Left ventricle myocardium inferior (tissue), 1 donor: ENCODE data around the gene USP36. TPM values are rescaled to one million over a fixed set of nuclear protein-coding genes. Genes with fewer than 3 reads are reported as not detected.

Experiments
- DNase-seq: peaks from one replicate; pipeline ENCODE4 v3.0.0-alpha.2; 2020
- H3K27ac ChIP-seq: fragments of 200-600 bp; replicated peaks from 2 replicates; pipeline ENCODE4 v1.8.0; 2021
- H3K27me3 ChIP-seq: fragments of 200-600 bp; 2 replicates; pipeline ENCODE4 v1.8.0; 2021; ENCODE audit warnings: low read depth
- H3K36me3 ChIP-seq: fragments of 200-600 bp; 2 replicates; pipeline ENCODE4 v1.8.0; 2021
- H3K4me1 ChIP-seq: fragments of 200-600 bp; 2 replicates; pipeline ENCODE4 v1.8.0; 2021
- H3K4me3 ChIP-seq: fragments of 200-600 bp; 2 replicates; pipeline ENCODE4 v1.8.0; 2021; ENCODE audit warnings: mild to moderate bottlenecking, moderate library complexity
- H3K9me3 ChIP-seq: fragments of 200-600 bp; replicated peaks from 2 replicates; pipeline ENCODE4 v1.8.0; 2021
- CTCF ChIP-seq: fragments of 200-600 bp; IDR thresholded peaks from 2 replicates; pipeline ENCODE4 v1.8.0; 2021; ENCODE audit warnings: antibody characterized with exemption, mild to moderate bottlenecking, borderline replicate concordance
- intact Hi-C: fragments of 100-400 bp; cut with micrococcal nuclease; formaldehyde crosslinking; loops from one replicate; pipeline ENCODE4 v1.11.0; 2022
- total RNA-seq: library from RNA; stranded (reverse); fragmentation: NEBNext Ultra II Directional; extraction: Animal tissue kit (Norgen Biotek cat#: 25700); gene quantifications from one replicate; pipeline ENCODE4 v1.2.1, GENCODE V29; 2021
- donor health status: DM: no; HTN: yes; CAD: no; lungs with severe emphysema.

USP36 gene
- total RNA-seq, 1 donor from 2014 or later = 19.4 TPM

GRCh38 chr17:78777881-78778280 is 62.7 kb downstream of the USP36 start:
- H3K27ac ChIP-seq = no peak overlapping the region
- intact Hi-C loops = no loop called here

GRCh38 chr17:78774956-78775571 is 65.5 kb downstream of the USP36 start:
- intact Hi-C loops = no loop called here
- Histone ChIP-seq H3K27ac (peak overlapping the region; percentile 50), H3K4me1 (peaks cover 50% of the 10 kb centered on the region), H3K36me3 (no peaks in the 10 kb centered on the region), H3K4me3 (peak overlapping the region; percentile 15), H3K9me3 (no peaks in the 10 kb centered on the region), H3K27me3 (no peaks in the 10 kb centered on the region)
- TF ChIP-seq CTCF = no peak
- no peak for DNase-seq

More at GRCh38 chr17:78777881-78778280, 62.7 kb downstream of the USP36 start:
- no peak for DNase-seq
- H3K27me3 ChIP-seq = no peaks in the 10 kb centered on the region
- H3K36me3 ChIP-seq = no peaks in the 10 kb centered on the region
- H3K9me3 ChIP-seq = no peaks in the 10 kb centered on the region
- no peak overlapping the region for H3K4me3 ChIP-seq
- peaks cover 58% of the 10 kb centered on the region for H3K4me1 ChIP-seq
- no peak for TF ChIP-seq CTCF

GRCh38 chr17:78774453-78774852 is 66.2 kb downstream of the USP36 start:
- H3K9me3 ChIP-seq = no peaks in the 10 kb centered on the region
- no peaks in the 10 kb centered on the region for H3K36me3 ChIP-seq
- peaks cover 44% of the 10 kb centered on the region for H3K4me1 ChIP-seq
- intact Hi-C loops = no loop called here
- DNase-seq = no peak
- no peak for TF ChIP-seq CTCF
- H3K4me3 ChIP-seq = no peak overlapping the region
- no peaks in the 10 kb centered on the region for H3K27me3 ChIP-seq
- peak overlapping the region; percentile 50 for H3K27ac ChIP-seq

GRCh38 chr17:78771758-78772382 is 68.7 kb downstream of the USP36 start:
- TF ChIP-seq CTCF = no peak
- Histone ChIP-seq H3K27ac (peak overlapping the region; percentile 52), H3K4me1 (peaks cover 67% of the 10 kb centered on the region), H3K4me3 (no peak overlapping the region), H3K9me3 (no peaks in the 10 kb centered on the region), H3K36me3 (no peaks in the 10 kb centered on the region), H3K27me3 (no peaks in the 10 kb centered on the region)
- no peak for DNase-seq
- intact Hi-C loops = no loop called here

- no peak for TF ChIP-seq CTCF
- intact Hi-C loops = no loop called here
- Histone ChIP-seq H3K27me3 (no peaks in the 10 kb centered on the region), H3K4me3 (no peak overlapping the region), H3K27ac (no peak overlapping the region), H3K9me3 (no peaks in the 10 kb centered on the region), H3K36me3 (no peaks in the 10 kb centered on the region), H3K4me1 (peaks cover 73% of the 10 kb centered on the region)
- DNase-seq = no peak
These were observed 71.3 kb downstream of the USP36 start for GRCh38 chr17:78769196-78769773.
